ENCODE data around the gene DGKB. TPM values are rescaled to one million over a fixed set of nuclear protein-coding genes. Genes with fewer than 3 reads are reported as not detected.

DGKB gene
- polyA plus RNA-seq, 1 of the 3 experiments (the other 2 are of a cell fraction): 2.1 TPM

DNA sequence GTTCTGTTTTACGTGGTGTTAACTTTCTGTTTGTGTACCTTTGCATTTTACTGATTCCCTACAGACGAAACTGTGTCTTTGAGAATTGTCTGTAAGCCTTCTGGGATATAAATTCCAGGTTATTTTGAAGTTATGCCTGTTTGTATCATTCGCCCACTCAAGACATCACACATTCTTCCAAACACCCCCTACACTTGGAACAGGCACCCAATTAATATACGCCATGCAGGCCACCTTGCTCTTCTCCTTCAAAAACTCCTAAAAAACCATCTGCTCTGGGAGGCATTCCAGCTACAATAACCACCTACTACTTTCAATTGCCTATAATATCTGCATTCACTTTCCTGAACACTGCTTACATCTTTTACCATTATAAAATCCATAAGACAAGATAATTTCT, 453.3 kb downstream of the DGKB start (continued):
- no peak for TF ChIP-seq CHD2 (IDR thresholded peaks at IDR 0.05; ENCODE audit: low read length, partially characterized antibody)
- TF ChIP-seq EZH2phosphoT487 (IDR thresholded peaks at IDR 0.05; ENCODE audit: borderline replicate concordance, low read depth): no peak
- no peak for TF ChIP-seq FOXM1 (IDR thresholded peaks at IDR 0.05; ENCODE audit: low read depth)
- no peak for TF ChIP-seq NRF1 (IDR thresholded peaks at IDR 0.05; ENCODE audit: low read depth, low read length)
- TF ChIP-seq GATA2 (CRISPR knock-in tag; IDR thresholded peaks at IDR 0.05): no peak
- TF ChIP-seq EP300 (IDR thresholded peaks at IDR 0.05; ENCODE audit: borderline replicate concordance in 1 of 2, low read depth in 1 of 2, low read length in 1 of 2): no peak
- no peak for TF ChIP-seq GABPA (IDR thresholded peaks at IDR 0.05; ENCODE audit: low read depth)
- TF ChIP-seq, protein P1, sequence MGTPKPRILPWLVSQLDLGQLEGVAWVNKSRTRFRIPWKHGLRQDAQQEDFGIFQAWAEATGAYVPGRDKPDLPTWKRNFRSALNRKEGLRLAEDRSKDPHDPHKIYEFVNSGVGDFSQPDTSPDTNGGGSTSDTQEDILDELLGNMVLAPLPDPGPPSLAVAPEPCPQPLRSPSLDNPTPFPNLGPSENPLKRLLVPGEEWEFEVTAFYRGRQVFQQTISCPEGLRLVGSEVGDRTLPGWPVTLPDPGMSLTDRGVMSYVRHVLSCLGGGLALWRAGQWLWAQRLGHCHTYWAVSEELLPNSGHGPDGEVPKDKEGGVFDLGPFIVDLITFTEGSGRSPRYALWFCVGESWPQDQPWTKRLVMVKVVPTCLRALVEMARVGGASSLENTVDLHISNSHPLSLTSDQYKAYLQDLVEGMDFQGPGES (IDR thresholded peaks at IDR 0.05; ENCODE audit: low read depth, low read length): no peak
- no peak for TF ChIP-seq SIN3A (IDR thresholded peaks at IDR 0.05; ENCODE audit: borderline replicate concordance, low read depth, low read length)
- TF ChIP-seq PBX3 (IDR thresholded peaks at IDR 0.05): no peak

GRCh38 chr7:14446829-14447228, 455.7 kb downstream of the DGKB start:
- ChIA-PET CTCF (interaction anchor here (1.7 to 2.0 kb wide), 2 partner anchors 10 to 245 kb away, joined by 5 to 17 read pairs; no protein-coding TSS in a partner anchor), POLR2A (no interaction called here)
- no peak for DNase-seq
- WGBS (ENCODE audit: low lambda C conversion rate): 62% methylated on average over 3 of the region's 3 CpGs
- no peak for TF ChIP-seq FOXM1 (IDR thresholded peaks at IDR 0.05; ENCODE audit: low read depth)
- TF ChIP-seq, protein P2, sequence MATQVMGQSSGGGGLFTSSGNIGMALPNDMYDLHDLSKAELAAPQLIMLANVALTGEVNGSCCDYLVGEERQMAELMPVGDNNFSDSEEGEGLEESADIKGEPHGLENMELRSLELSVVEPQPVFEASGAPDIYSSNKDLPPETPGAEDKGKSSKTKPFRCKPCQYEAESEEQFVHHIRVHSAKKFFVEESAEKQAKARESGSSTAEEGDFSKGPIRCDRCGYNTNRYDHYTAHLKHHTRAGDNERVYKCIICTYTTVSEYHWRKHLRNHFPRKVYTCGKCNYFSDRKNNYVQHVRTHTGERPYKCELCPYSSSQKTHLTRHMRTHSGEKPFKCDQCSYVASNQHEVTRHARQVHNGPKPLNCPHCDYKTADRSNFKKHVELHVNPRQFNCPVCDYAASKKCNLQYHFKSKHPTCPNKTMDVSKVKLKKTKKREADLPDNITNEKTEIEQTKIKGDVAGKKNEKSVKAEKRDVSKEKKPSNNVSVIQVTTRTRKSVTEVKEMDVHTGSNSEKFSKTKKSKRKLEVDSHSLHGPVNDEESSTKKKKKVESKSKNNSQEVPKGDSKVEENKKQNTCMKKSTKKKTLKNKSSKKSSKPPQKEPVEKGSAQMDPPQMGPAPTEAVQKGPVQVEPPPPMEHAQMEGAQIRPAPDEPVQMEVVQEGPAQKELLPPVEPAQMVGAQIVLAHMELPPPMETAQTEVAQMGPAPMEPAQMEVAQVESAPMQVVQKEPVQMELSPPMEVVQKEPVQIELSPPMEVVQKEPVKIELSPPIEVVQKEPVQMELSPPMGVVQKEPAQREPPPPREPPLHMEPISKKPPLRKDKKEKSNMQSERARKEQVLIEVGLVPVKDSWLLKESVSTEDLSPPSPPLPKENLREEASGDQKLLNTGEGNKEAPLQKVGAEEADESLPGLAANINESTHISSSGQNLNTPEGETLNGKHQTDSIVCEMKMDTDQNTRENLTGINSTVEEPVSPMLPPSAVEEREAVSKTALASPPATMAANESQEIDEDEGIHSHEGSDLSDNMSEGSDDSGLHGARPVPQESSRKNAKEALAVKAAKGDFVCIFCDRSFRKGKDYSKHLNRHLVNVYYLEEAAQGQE (IDR thresholded peaks at IDR 0.05; ENCODE audit: low read depth, low read length): no peak
- TF ChIP-seq MXI1 (IDR thresholded peaks at IDR 0.05; ENCODE audit: low read depth, low read length): no peak
- TF ChIP-seq JUND (IDR thresholded peaks at IDR 0.05): no peak
- TF ChIP-seq RXRA (IDR thresholded peaks at IDR 0.05; ENCODE audit: borderline replicate concordance, low read depth): no peak
- TF ChIP-seq, protein P3, sequence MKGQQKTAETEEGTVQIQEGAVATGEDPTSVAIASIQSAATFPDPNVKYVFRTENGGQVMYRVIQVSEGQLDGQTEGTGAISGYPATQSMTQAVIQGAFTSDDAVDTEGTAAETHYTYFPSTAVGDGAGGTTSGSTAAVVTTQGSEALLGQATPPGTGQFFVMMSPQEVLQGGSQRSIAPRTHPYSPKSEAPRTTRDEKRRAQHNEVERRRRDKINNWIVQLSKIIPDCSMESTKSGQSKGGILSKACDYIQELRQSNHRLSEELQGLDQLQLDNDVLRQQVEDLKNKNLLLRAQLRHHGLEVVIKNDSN (IDR thresholded peaks at IDR 0.05; ENCODE audit: borderline replicate concordance, low read depth): no peak
- TF ChIP-seq FOSL2 (IDR thresholded peaks at IDR 0.05; ENCODE audit: borderline replicate concordance, low read depth): no peak
- no peak for TF ChIP-seq CHD2 (IDR thresholded peaks at IDR 0.05; ENCODE audit: low read length, partially characterized antibody)
- no peak for TF ChIP-seq TCF12 (IDR thresholded peaks at IDR 0.05)
- TF ChIP-seq SIN3A (IDR thresholded peaks at IDR 0.05; ENCODE audit: borderline replicate concordance, low read depth, low read length): no peak
- TF ChIP-seq, protein P1 (IDR thresholded peaks at IDR 0.05; ENCODE audit: low read depth, low read length): no peak
- Histone ChIP-seq H3K4me2 (no peak overlapping the region), H3F3A (replicated peaks; ENCODE audit: insufficient read depth) (no peaks in the 10 kb centered on the region), H4K20me1 (ENCODE audit: insufficient read depth) (no peaks in the 10 kb centered on the region), H3K9ac (no peak overlapping the region), H3K9me2 (no peaks in the 10 kb centered on the region; the same call in 1 of the 2 replicates), H3K27me3 (ENCODE audit: insufficient read depth) (no peaks in the 10 kb centered on the region), H3K4me1 (ENCODE audit: control insufficient read depth in 1 of 2, insufficient read depth in 2 of 2, low read depth in 1 of 2, low read length in 1 of 2) (no peaks in the 10 kb centered on the region), H3K36me3 (replicated peaks in 1 of 2; ENCODE audit: control insufficient read depth in 1 of 2, insufficient read depth in 2 of 2, low read length in 1 of 2) (no peaks in the 10 kb centered on the region), H3K79me2 (ENCODE audit: insufficient read depth) (no peaks in the 10 kb centered on the region), H2AFZ (ENCODE audit: low read depth) (no peak overlapping the region), H3K27ac (ENCODE audit: low read depth in 2 of 2, low read length in 1 of 2) (no peak overlapping the region), H3K4me3 (ENCODE audit: low read depth in 2 of 2, low read length in 1 of 2) (no peak overlapping the region), H3K9me3 (no peaks in the 10 kb centered on the region)

Measured in SK-N-SH (cell line).